HG03097 (cell line): ENCODE results near the gene SHE.

ENCODE experiments used
- ATAC-seq: cut with Tn5 transposase; IDR thresholded peaks from one replicate; pipeline ENCODE4 v1.9.1; 2021; ENCODE audit not compliant: unreplicated experiment, low FRiP score

Gene SHE

DNA sequence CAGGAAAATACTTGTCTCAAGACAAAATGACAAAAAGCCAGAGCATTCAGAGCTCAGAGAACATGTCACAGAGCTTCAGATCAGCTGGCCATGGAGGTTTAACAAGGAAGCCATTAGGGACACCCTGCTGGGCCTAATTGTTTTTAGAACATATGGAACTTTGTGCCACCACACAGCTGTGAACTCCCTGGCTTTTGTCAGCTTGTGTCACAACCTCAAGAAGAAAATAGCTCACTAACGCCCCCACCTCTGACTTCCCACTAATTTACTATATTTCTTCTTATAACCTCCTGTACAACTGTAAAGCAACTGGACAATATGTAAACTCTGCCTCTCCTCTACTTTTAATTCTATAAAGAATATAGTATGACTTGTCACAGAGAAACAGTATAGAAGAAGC, 21.2 kb downstream of the SHE start:
- ATAC-seq, result no peak

DNA sequence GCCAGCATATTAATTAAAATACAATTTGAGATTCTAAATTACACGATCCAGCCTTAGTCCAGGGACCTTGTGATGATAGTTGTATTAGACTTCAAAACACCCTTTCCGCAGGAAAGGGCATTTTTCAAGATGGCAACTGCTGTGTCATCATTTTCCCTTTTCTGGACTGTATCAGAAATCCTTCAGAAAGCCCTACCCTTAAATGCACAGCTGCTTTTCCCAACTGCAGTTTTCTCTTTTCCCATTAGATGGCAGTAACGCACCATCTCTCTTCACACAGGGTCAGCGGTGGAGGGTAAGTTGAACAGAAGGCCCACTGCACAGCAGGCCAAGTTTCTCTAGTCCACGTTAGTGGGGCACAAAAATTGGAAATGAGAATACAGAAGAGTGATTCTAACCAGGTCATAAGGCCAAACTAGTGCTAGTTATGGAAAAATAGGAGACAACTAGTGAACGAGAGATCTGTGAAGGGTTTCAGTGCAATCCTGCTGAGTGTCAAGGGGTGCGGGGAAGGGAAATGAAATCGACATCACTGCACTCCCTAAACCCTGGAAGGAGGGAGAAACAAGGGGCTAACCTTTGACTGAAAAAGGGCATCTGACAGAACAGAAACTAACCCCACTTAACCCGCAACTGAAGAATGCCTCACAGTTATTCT, 22.3 kb downstream of the SHE start:
- peak; percentile 57 for ATAC-seq

DNA sequence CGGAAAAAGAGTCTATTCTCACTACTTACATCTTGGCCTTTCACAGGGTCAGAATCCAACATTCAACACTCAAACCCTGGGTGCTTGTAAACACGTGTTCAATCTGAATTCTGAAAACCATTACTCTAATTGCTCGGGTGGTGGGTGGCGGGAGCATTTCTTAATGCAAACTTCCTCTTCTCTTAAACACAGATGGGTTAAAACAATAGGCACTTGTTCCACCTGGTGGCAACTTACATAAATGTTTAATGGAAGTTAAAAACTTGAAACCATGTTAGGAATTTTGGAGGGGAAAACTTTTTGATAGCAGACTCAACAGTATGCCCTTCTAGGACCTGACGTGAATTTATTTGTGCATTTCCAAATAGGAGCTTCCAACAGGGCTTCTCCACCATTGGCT, 23.6 kb downstream of the SHE start:
- ATAC-seq, result no peak

DNA sequence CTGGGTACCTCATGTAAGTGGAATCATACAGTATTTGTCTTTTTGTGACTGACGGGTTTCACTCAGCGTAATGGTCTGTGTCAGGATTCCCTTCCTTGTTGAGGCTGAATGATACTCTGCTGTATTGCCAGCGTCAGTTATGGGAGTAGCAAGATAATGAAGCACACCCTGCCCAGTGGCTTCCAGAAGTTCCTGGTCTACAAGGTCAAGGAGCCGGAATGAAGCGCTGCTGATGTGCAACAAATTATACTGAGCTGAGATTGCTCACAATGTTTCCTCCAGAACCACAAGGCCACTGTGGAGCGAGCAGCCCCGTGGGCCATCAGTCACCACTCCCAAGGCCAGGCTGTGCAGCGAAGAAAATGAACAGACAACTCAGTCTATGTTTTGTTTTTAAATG, 24.2 kb downstream of the SHE start:
- no peak for ATAC-seq

DNA sequence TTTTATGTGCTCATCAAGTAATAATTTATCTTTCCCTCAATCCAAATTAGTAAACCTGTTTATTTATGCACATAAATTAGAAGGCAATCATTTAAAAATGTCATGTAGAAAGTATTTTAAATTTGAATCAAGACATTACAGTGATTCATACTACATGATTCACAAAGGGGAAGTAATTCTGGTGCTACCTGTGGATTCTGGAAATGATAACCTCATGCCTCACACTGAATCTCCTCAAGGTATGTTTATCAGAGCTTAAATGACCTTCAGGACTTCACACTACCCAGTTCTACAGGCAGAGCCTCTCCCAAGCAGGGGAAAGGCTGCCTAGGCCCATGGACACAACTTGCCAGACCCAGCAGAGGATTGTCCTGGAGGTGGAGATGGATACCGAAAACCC, 25.4 kb downstream of the SHE start:
- no peak for ATAC-seq

- no peak for ATAC-seq
These were observed 27.4 kb downstream of the SHE start for GRCh38 chr1:154474802-154475201.

- no peak for ATAC-seq
These were observed 30.9 kb downstream of the SHE start for GRCh38 chr1:154471304-154471703.

- no peak for ATAC-seq
These were observed 32.2 kb downstream of the SHE start for GRCh38 chr1:154469844-154470560.

DNA sequence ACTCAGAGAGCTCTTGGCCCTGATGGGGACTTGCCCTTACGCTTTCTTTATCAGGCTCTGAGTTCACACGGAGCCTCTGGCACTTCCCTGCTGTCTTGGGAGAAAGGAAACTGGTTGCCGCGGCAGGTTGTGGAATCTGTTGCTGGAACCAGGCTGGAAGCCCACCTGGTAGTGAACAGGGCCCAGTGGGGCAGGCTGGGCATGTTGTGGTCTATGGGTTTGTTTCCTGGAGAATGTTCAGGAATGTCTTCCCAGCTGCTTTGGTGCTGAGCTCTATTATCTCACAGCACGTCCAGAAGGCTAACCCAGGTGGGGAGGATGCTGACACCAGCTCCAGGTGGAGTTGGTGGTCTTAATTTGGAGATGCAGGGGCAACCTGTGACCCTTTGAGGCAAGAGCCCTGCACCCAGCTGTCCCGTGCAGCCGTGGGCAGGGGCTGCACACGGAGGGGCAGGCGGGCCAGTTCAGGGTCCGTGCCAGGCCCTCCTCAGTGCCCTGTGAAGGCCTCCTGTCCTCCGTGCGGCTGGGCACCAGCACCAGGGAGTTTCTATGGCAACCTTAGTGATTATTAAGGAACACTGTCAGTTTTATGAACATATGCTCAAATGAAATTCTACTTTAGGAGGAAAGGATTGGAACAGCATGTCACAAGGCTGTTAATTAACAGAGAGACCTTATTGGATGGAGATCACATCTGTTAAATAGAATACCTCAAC, 33.5 kb downstream of the SHE start:
- ATAC-seq, result no peak

- no peak for ATAC-seq
These were observed 34.6 kb downstream of the SHE start for GRCh38 chr1:154467434-154468102.

DNA sequence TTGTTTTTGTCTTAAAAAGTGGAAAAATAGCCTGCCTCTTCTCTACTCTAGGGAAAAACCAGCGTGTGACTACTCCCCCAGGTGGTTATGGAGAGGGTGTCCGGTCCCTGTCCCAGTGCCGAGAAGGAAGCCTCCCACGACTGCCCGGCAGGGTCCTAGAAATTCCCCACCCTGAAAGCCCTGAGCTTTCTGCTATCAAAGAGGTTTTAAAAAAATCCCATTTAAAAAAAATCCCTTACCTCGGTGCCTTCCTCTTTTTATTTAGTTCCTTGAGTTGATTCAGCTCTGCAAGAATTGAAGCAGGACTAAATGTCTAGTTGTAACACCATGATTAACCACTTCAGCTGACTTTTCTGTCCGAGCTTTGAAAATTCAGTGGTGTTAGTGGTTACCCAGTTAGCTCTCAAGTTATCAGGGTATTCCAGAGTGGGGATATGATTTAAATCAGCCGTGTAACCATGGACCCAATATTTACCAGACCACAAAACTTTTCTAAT, 35.2 kb downstream of the SHE start:
- no peak for ATAC-seq

DNA sequence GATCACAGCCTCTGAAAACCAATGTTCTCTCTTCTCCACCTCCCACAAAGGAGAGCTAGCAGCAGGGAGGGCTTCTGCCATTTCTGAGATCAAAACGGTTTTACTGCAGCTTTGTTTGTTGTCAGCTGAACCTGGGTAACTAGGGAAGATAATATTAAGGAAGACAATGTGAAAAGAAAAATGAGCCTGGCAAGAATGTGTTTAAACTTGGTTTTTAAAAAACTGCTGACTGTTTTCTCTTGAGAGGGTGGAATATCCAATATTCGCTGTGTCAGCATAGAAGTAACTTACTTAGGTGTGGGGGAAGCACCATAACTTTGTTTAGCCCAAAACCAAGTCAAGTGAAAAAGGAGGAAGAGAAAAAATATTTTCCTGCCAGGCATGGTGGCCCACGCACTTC, 36.0 kb downstream of the SHE start:
- no peak for ATAC-seq

GRCh38 chr1:154465621-154466195, 36.5 kb downstream of the SHE start:
- ATAC-seq, result no peak

DNA sequence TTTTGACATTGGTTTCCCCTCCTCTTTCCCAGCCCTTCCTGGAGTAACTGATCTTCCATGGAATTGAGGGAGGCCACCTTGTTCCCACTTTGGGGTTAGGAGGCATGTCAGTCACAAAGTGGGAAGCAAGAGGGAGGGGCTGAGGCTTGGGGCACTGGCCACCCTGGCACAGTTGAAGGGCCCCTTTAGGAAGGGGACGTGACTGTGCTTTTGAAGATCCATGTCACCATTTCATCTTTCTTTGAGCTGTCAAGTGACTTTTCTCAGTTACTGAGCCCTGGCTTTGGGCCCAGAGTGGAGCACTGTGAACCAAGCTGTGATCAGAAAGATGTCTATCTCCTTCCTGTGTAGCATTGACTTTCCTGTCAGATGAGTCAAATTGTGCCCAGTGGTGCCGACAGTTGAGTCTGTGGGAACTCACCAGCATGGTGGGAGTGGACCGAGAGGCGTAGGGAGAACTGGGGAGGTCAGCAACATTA, 38.7 kb downstream of the SHE start:
- ATAC-seq, result no peak

DNA sequence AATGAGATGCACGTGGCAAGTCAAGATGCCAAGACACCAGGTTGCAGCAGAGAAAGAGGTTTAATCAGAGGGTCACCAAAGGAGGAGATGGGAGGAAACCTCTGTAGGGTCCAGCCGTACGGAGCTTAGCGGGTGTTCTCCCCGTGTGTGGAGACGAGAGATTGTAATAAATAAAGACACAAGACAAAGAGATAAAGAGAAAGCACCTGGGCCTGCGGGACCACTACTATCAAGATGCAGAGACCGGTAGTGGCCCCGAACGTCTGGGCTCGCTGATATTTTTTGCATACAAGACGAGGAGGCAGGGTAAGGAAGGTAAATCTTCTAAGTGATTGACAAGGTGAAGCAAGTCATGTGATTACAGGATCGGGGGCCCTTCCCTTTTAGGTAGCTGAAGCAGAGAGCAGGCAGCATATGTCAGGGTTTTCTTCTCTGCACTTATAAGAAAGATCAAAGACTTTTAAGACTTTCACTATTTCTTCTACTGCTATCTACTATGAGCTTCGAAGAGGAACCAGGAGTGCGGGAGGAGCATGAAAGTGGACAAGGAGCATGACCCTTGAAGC, 41.4 kb downstream of the SHE start:
- no peak for ATAC-seq

- ATAC-seq, result no peak
These were observed 43.1 kb downstream of the SHE start for GRCh38 chr1:154459080-154459479.

- ATAC-seq, result no peak
These were observed 45.6 kb downstream of the SHE start for GRCh38 chr1:154456631-154457030.

- no peak for ATAC-seq
These were observed 47.7 kb downstream of the SHE start for GRCh38 chr1:154454386-154455120.

DNA sequence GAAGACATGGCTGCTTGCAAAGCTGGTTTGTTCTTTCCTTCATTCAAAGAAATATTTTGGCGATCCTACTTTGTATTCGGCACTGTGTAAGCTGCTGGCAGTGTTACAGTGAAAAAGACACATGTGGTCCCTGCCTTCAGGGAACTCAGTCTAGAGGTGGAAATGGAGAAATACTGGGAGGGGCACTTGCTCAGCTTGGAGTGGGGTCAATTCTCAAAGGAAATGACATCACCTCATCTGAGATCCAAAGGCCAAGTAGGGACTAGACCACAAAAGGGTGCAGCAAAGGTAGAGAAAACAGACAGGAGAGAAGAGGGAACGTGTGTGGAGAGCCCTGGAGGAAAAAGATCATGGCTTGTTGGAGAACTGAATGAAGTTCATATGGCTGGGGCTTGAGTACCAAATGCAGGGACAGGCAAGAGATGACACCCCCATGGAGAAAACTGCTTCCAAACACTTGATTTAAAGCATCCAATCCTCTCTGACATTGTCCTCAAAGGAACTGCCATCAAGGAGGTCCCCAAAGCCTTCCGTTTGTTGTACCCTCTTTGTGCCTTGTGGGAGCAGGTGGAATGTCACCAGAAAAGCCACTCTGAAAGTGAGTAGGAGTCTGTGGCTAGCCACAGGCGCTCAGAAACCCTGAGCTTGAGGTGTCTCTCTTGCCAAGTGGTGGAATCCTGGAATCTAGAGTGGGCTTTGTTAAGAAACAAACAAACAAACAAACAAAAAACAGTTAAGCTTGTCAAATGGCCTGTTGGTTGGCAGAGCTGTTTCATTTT, 48.4 kb downstream of the SHE start:
- ATAC-seq, result no peak
